Liver (tissue), 3 donors: ENCODE data around the gene DRAXIN.

ENCODE experiments used
- CTCF ChIP-seq: fragments of 150-350 bp; IDR thresholded peaks from 2 replicates; pipeline ENCODE4 v1.5.1; 2017; ENCODE audit warnings: improper control_type of control experiment, low read depth, low read length; ENCODE audit not compliant: missing input control
- JUND ChIP-seq, 2 donors: IDR thresholded peaks; 2 replicates each; pipeline ENCODE4 v1.6.1; 2016; ENCODE audit warnings: antibody characterized with exemption in 2 of 2
- donor health status: healthy.
- donor health status: healthy.

- TF ChIP-seq CTCF (no peak), JUND (IDR thresholded peaks at IDR 0.05) (no peak)
Observed at GRCh38 chr1:11668516-11668915, 23.0 kb upstream of the DRAXIN start.
